ENCODE results near the gene PIP4K2A.

Gene PIP4K2A

DNA sequence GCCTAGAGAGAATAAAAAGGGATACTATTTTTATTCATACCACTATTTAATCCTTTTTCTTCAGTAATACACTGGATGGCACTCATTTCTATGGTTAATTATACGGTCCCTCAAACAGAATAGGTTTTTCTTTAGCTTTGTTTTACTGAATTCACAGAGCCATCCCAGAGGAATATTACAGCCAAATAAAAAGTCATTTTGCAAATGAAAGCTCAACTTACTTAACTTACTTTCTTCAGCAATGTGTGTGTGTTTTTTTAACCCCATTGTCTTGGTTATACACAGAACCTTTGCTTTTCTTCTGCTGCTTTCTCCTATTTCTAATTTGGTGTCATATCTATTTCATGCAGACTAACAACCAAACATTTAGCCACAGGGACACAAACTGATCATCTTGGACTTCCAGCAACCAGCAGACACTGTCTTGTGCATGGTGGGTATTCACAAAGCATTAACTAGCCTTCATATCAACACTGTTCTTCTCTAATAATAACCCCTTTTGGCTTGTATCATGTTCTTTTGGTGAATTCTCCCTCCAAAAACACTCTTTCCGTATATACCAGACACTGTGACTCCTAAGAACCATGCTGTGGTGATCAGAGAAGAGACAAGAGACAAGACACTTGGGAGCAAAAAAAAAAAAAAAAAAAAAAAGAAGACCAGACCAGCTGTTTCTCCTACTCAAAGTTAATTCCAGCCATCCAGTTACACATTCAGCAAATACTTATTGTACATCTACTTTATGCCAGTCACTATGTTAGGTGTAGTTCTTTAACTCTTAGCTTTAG lies 40.4 kb downstream of the PIP4K2A start:
- DNase-seq (ENCODE audit: low read depth) = no peak
- TF ChIP-seq, protein P1, sequence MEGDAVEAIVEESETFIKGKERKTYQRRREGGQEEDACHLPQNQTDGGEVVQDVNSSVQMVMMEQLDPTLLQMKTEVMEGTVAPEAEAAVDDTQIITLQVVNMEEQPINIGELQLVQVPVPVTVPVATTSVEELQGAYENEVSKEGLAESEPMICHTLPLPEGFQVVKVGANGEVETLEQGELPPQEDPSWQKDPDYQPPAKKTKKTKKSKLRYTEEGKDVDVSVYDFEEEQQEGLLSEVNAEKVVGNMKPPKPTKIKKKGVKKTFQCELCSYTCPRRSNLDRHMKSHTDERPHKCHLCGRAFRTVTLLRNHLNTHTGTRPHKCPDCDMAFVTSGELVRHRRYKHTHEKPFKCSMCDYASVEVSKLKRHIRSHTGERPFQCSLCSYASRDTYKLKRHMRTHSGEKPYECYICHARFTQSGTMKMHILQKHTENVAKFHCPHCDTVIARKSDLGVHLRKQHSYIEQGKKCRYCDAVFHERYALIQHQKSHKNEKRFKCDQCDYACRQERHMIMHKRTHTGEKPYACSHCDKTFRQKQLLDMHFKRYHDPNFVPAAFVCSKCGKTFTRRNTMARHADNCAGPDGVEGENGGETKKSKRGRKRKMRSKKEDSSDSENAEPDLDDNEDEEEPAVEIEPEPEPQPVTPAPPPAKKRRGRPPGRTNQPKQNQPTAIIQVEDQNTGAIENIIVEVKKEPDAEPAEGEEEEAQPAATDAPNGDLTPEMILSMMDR (IDR thresholded peaks at IDR 0.05; ENCODE audit: low read depth, low read length, missing control alignments) = no peak
- H3K4me3 ChIP-seq (ENCODE audit: low read depth, low read length) = no peak overlapping the region
- in situ Hi-C loops (cut with HindIII; ENCODE audit: low sequenced_read_pairs) = no loop called here

DNA sequence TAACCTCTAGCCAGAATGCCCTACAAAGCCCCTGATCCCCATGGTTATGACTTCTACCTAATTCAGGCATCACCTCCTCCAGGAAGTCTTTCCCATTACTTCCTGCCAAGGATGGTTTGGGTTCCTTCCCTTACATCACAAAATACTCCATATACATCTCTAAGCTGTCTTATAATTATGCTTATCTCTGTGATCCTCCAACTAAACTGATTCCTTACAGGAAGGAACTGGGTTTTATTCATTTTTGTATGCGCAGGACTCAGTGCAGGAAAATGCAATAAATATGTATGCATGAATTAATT lies 41.3 kb downstream of the PIP4K2A start:
- TF ChIP-seq, protein P1 (IDR thresholded peaks at IDR 0.05; ENCODE audit: low read depth, low read length, missing control alignments) = no peak
- in situ Hi-C loops (cut with HindIII; ENCODE audit: low sequenced_read_pairs) = no loop called here
- no peak overlapping the region for H3K4me3 ChIP-seq (ENCODE audit: low read depth, low read length)
- DNase-seq (ENCODE audit: low read depth) = no peak

DNA sequence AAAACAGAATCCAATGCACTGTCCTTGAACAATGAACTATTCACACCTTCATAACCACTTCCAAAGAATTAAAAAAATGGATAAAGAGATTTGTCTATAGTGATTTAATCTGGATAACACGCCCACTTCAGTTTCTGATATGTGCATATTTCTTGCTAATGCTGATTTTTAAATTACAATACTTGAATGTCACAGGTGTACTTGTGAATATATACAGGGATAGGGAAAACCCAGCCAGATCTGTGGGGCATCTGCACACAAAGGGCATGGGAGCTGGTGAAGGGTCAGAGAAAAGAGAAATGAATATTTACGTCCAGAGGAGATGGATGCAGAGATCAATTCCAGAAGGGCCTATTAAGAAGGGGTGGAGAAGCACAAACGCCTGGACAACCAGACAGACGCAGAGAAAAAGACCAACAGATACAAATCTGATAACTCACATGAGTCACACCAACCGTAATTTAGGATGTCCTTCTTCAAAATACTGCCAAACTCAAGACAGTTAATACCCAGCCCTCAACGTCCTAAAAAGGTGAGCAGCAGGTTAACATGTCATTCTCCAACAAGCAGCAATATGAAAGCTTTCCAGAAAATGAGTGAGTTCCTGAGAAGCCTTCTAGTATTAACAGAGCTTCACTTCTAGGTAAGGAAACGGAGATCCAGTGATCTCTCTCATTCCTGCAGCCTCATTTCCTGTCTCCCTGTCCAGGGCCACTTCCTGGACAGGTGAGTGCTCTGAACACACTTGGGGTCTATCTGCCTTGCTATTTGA lies 41.9 kb downstream of the PIP4K2A start:
- H3K4me3 ChIP-seq (ENCODE audit: low read depth, low read length) = no peak overlapping the region
- no peak for DNase-seq (ENCODE audit: low read depth)
- TF ChIP-seq, protein P1 (IDR thresholded peaks at IDR 0.05; ENCODE audit: low read depth, low read length, missing control alignments) = no peak
- in situ Hi-C loops (cut with HindIII; ENCODE audit: low sequenced_read_pairs) = no loop called here

DNA sequence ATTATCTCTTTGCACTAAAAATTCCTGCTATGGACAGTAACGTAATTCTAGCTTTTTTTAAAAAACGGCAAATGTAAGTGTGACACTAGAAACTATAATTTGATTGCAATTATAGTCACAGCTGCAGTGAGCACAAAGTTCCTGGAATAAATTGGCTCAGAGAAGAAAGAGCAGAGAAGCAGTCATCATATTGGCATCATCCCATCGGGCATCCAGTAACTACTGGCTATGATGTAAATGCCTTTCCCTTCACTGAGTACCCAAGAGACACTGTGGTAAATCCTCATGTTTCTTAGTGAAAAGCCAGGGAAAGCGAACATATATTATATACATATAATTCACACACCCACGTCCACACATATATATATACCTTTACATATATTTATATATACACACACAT lies 43.6 kb downstream of the PIP4K2A start:
- in situ Hi-C loops (cut with HindIII; ENCODE audit: low sequenced_read_pairs) = no loop called here
- DNase-seq (ENCODE audit: low read depth) = peak; percentile 24
- no peak overlapping the region for H3K4me3 ChIP-seq (ENCODE audit: low read depth, low read length)
- TF ChIP-seq, protein P1 (IDR thresholded peaks at IDR 0.05; ENCODE audit: low read depth, low read length, missing control alignments) = no peak

DNA sequence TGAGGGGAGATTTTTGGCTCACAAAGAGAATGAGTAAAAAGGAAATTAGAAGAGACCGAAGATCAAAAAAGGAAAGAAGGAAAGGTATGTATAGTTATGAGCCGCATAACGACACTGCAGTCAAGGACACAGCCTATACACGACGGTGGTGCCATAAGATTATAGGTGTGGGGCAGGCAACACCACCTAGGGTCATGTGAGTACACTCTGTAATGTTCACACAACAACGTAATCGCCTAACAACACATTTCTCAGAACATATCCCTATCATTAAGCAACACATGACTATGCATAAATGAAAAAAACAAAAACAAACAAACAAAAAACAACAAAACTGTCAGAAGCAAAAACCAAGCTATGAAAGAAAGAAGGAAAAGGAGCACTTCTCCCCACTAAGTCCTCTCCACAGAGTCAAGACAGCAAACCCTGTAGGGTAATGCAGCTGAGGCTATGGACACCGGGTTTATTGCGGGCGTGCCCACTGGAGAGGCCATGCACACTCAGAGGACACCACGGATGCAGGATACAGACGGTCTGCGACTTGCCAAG lies 45.1 kb downstream of the PIP4K2A start:
- in situ Hi-C loops (cut with HindIII; ENCODE audit: low sequenced_read_pairs) = no loop called here
- H3K4me3 ChIP-seq (ENCODE audit: low read depth, low read length) = no peak overlapping the region
- DNase-seq (ENCODE audit: low read depth) = no peak
- TF ChIP-seq, protein P1 (IDR thresholded peaks at IDR 0.05; ENCODE audit: low read depth, low read length, missing control alignments) = no peak

DNA sequence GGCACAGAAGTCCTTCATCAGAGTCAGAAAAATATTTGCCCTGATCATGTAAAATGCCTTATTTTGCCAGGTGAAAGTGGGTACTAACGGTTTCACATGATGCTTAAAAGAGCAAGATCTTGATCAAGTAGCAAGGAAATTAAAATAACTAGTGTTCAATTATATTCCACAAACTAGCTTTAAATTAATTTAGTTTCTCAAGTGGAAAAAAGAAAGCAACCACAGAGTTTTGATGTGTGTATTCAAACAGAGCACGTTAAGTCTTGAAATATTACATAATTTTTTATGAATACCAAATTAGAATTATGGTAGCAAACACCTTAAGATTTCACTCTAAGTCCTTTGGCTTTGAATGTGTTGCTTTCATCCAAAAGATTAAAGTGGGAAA lies 47.3 kb downstream of the PIP4K2A start:
- DNase-seq (ENCODE audit: low read depth) = no peak
- TF ChIP-seq, protein P1 (IDR thresholded peaks at IDR 0.05; ENCODE audit: low read depth, low read length, missing control alignments) = no peak
- H3K4me3 ChIP-seq (ENCODE audit: low read depth, low read length) = no peak overlapping the region
- in situ Hi-C loops (cut with HindIII; ENCODE audit: low sequenced_read_pairs) = no loop called here
